Stimulated activated CD4-positive, alpha-beta T cell treated with anti-CD3 and anti-CD28 coated beads, Interleukin-12 subunit alpha, Interleukin-12 subunit beta, amount 100 ng/mL, for 48 hours (primary cell): ENCODE measurements around the gene HNRNPA0.

Experiments
- DNase-seq, 3 donors: peaks; one replicate each; pipeline ENCODE4 v3.0.0-alpha.2; 2020; ENCODE audit warnings: low read depth in 2 of 3, low spot score in 1 of 3

HNRNPA0 gene

GRCh38 chr5:137754961-137755762 lies 999 bp upstream of the HNRNPA0 start:
- DNase-seq: no peak

GRCh38 chr5:137753691-137754187 lies 424 bp downstream of the HNRNPA0 start:
- peak in 2 of 3 donors; percentile 15 to 30 for DNase-seq

- DNase-seq: peak in 1 of 3 donors; percentile 23
Observed at GRCh38 chr5:137752905-137753690, 1.1 kb downstream of the HNRNPA0 start.

GRCh38 chr5:137751869-137752491 lies 2.2 kb downstream of the HNRNPA0 start:
- no peak for DNase-seq

- DNase-seq: no peak
Observed at GRCh38 chr5:137750436-137750835, 3.7 kb downstream of the HNRNPA0 start.

GRCh38 chr5:137747848-137748247 lies 6.3 kb downstream of the HNRNPA0 start:
- DNase-seq: no peak

GRCh38 chr5:137743031-137743640 lies 11.0 kb downstream of the HNRNPA0 start:
- peak; percentile 21 to 63 (median 39) for DNase-seq

- DNase-seq: no peak
Observed at GRCh38 chr5:137741718-137742117, 12.4 kb downstream of the HNRNPA0 start.

GRCh38 chr5:137739737-137740136 lies 14.4 kb downstream of the HNRNPA0 start:
- DNase-seq: no peak

- DNase-seq: no peak
Observed at GRCh38 chr5:137738947-137739346, 15.2 kb downstream of the HNRNPA0 start.

- peak in 1 of 3 donors; percentile 35 for DNase-seq
Observed at GRCh38 chr5:137737349-137738131, 16.6 kb downstream of the HNRNPA0 start.

GRCh38 chr5:137736496-137736895 lies 17.7 kb downstream of the HNRNPA0 start:
- no peak for DNase-seq

- peak in 1 of 3 donors; percentile 12 for DNase-seq
Observed at GRCh38 chr5:137735555-137736284, 18.4 kb downstream of the HNRNPA0 start, which contains the start of gene KLHL3. TSS of gene KLHL3 (minus strand) at chr5:137736089. CDS start at chr5:137735646, 443 bp downstream.

GRCh38 chr5:137734962-137735554 lies 19.1 kb downstream of the HNRNPA0 start:
- DNase-seq: no peak

- no peak for DNase-seq
Observed at GRCh38 chr5:137734331-137734730, 19.8 kb downstream of the HNRNPA0 start.

- DNase-seq: no peak
Observed at GRCh38 chr5:137733922-137734321, 20.2 kb downstream of the HNRNPA0 start.

GRCh38 chr5:137733006-137733405 lies 21.2 kb downstream of the HNRNPA0 start:
- no peak for DNase-seq

- no peak for DNase-seq
Observed at GRCh38 chr5:137731176-137731575, 23.0 kb downstream of the HNRNPA0 start.

- DNase-seq: no peak
Observed at GRCh38 chr5:137730336-137730735, 23.8 kb downstream of the HNRNPA0 start.
